Measurements from ENCODE around the gene GSTA2. TPM values are rescaled to one million over a fixed set of nuclear protein-coding genes. Genes with fewer than 3 reads are reported as not detected.

GSTA2 gene
- total and polyA plus RNA-seq, 2 of the 13 experiments (the other 11 are each of a cell fraction or from before 2014, with no cell fraction given): 0.75 to 13.7 TPM

GRCh38 chr6:52735071-52735470 is 28.2 kb downstream of the GSTA2 start (continued):
- TF ChIP-seq ZNF350 (CRISPR knock-in tag; IDR thresholded peaks at IDR 0.05; ENCODE audit: borderline replicate concordance, low read depth): peak; percentile 59; the same call in 1 of the 2 replicates
- TF ChIP-seq ZHX1 (CRISPR knock-in tag; IDR thresholded peaks at IDR 0.05; ENCODE audit: low read depth): no peak
- no peak for TF ChIP-seq KLF16 (CRISPR knock-in tag; IDR thresholded peaks at IDR 0.05)
- no peak for TF ChIP-seq ZBTB42 (CRISPR knock-in tag; IDR thresholded peaks at IDR 0.05)
- 0 out of 2 replicates have a peak, but pooled peaks have one; percentile 77 for TF ChIP-seq NFIB (CRISPR knock-in tag; IDR thresholded peaks at IDR 0.05; ENCODE audit: borderline replicate concordance)
- 0 out of 2 replicates have a peak, but pooled peaks have one; percentile 22 for TF ChIP-seq THAP11 (CRISPR knock-in tag; IDR thresholded peaks at IDR 0.05)
- TF ChIP-seq TEAD2 (CRISPR knock-in tag; IDR thresholded peaks at IDR 0.05): no peak
- TF ChIP-seq MIER3 (CRISPR knock-in tag; IDR thresholded peaks at IDR 0.05; ENCODE audit: borderline replicate concordance): no peak
- no peak for TF ChIP-seq GABPB1 (CRISPR knock-in tag; IDR thresholded peaks at IDR 0.05)
- no peak for TF ChIP-seq ZNF33A (CRISPR knock-in tag; IDR thresholded peaks at IDR 0.05; ENCODE audit: borderline replicate concordance)
- no peak for TF ChIP-seq ZSCAN29 (CRISPR knock-in tag; conservative IDR thresholded peaks at IDR 0.05)
- no peak for TF ChIP-seq HOXA9 (CRISPR knock-in tag; IDR thresholded peaks at IDR 0.05; ENCODE audit: borderline replicate concordance)
- no peak for TF ChIP-seq RBAK (CRISPR knock-in tag; IDR thresholded peaks at IDR 0.05)
- TF ChIP-seq ZKSCAN1 (IDR thresholded peaks at IDR 0.05; ENCODE audit: low read length): no peak
- no peak for TF ChIP-seq ZNF598 (CRISPR knock-in tag; IDR thresholded peaks at IDR 0.05; ENCODE audit: borderline replicate concordance)
- TF ChIP-seq ZNF335 (CRISPR knock-in tag; IDR thresholded peaks at IDR 0.05): no peak
- TF ChIP-seq PAXIP1 (CRISPR knock-in tag; conservative IDR thresholded peaks at IDR 0.05): 0 out of 2 replicates have a peak, but pooled peaks have one; percentile 18
- TF ChIP-seq SMYD3 (CRISPR knock-in tag; IDR thresholded peaks at IDR 0.05): no peak
- TF ChIP-seq ARNT (IDR thresholded peaks at IDR 0.05): no peak
- no peak for TF ChIP-seq TRAFD1 (CRISPR knock-in tag; IDR thresholded peaks at IDR 0.05; ENCODE audit: borderline replicate concordance)
- no peak for TF ChIP-seq MEIS1 (CRISPR knock-in tag; IDR thresholded peaks at IDR 0.05; ENCODE audit: borderline replicate concordance)
- no peak for TF ChIP-seq ZNF772 (CRISPR knock-in tag; IDR thresholded peaks at IDR 0.05)
